ENCODE results near the gene ARL4C.

ARL4C gene

GRCh38 chr2:234481301-234481700 lies 15.6 kb downstream of the ARL4C start:
- Histone ChIP-seq H3K9ac (ENCODE audit: insufficient read length, low read depth) (no peak overlapping the region), H3K9me3 (ENCODE audit: insufficient read depth, low read length) (no peaks in the 10 kb centered on the region), H3K4me1 (ENCODE audit: insufficient read depth, insufficient read length) (no peaks in the 10 kb centered on the region), H3K36me3 (ENCODE audit: insufficient read depth, insufficient read length, low read length) (no peaks in the 10 kb centered on the region), H3K4me3 (ENCODE audit: insufficient read length, low read depth) (no peak overlapping the region), H3K27me3 (ENCODE audit: insufficient read depth, insufficient read length) (no peaks in the 10 kb centered on the region)
- no peak for DNase-seq (ENCODE audit: low read depth, low spot score)
- no peak for TF ChIP-seq ZNF274 (IDR thresholded peaks at IDR 0.05; ENCODE audit: low read depth, low read length)
- TF ChIP-seq SUZ12 (IDR thresholded peaks at IDR 0.05; ENCODE audit: extremely low read depth, insufficient read depth, insufficient read length), result no peak
- no peak for TF ChIP-seq YY1 (IDR thresholded peaks at IDR 0.05; ENCODE audit: insufficient read depth, insufficient read length)

- DNase-seq (ENCODE audit: low read depth, low spot score), result no peak
- H3K4me1 ChIP-seq (ENCODE audit: insufficient read depth, insufficient read length), result no peaks in the 10 kb centered on the region
- TF ChIP-seq YY1 (IDR thresholded peaks at IDR 0.05; ENCODE audit: insufficient read depth, insufficient read length), result no peak
- TF ChIP-seq ZNF274 (IDR thresholded peaks at IDR 0.05; ENCODE audit: low read depth, low read length), result no peak
- no peak for TF ChIP-seq SUZ12 (IDR thresholded peaks at IDR 0.05; ENCODE audit: extremely low read depth, insufficient read depth, insufficient read length)
- no peaks in the 10 kb centered on the region for H3K36me3 ChIP-seq (ENCODE audit: insufficient read depth, insufficient read length, low read length)
- H3K9me3 ChIP-seq (ENCODE audit: insufficient read depth, low read length), result no peaks in the 10 kb centered on the region
- H3K27me3 ChIP-seq (ENCODE audit: insufficient read depth, insufficient read length), result no peaks in the 10 kb centered on the region
- no peak overlapping the region for H3K9ac ChIP-seq (ENCODE audit: insufficient read length, low read depth)
- H3K4me3 ChIP-seq (ENCODE audit: insufficient read length, low read depth), result no peak overlapping the region
Observed at GRCh38 chr2:234480337-234480736, 16.5 kb downstream of the ARL4C start.

GRCh38 chr2:234479465-234479864 lies 17.4 kb downstream of the ARL4C start:
- no peaks in the 10 kb centered on the region for H3K36me3 ChIP-seq (ENCODE audit: insufficient read depth, insufficient read length, low read length)
- H3K9ac ChIP-seq (ENCODE audit: insufficient read length, low read depth), result no peak overlapping the region
- no peaks in the 10 kb centered on the region for H3K4me1 ChIP-seq (ENCODE audit: insufficient read depth, insufficient read length)
- TF ChIP-seq YY1 (IDR thresholded peaks at IDR 0.05; ENCODE audit: insufficient read depth, insufficient read length) (no peak), ZNF274 (IDR thresholded peaks at IDR 0.05; ENCODE audit: low read depth, low read length) (no peak)
- DNase-seq (ENCODE audit: low read depth, low spot score), result no peak
- H3K9me3 ChIP-seq (ENCODE audit: insufficient read depth, low read length), result no peaks in the 10 kb centered on the region
- H3K4me3 ChIP-seq (ENCODE audit: insufficient read length, low read depth), result no peak overlapping the region
- no peaks in the 10 kb centered on the region for H3K27me3 ChIP-seq (ENCODE audit: insufficient read depth, insufficient read length)

- no peak overlapping the region for H3K4me3 ChIP-seq (ENCODE audit: insufficient read length, low read depth)
- no peaks in the 10 kb centered on the region for H3K27me3 ChIP-seq (ENCODE audit: insufficient read depth, insufficient read length)
- H3K36me3 ChIP-seq (ENCODE audit: insufficient read depth, insufficient read length, low read length), result no peaks in the 10 kb centered on the region
- no peaks in the 10 kb centered on the region for H3K4me1 ChIP-seq (ENCODE audit: insufficient read depth, insufficient read length)
- DNase-seq (ENCODE audit: low read depth, low spot score), result no peak
- H3K9me3 ChIP-seq (ENCODE audit: insufficient read depth, low read length), result no peaks in the 10 kb centered on the region
- no peak overlapping the region for H3K9ac ChIP-seq (ENCODE audit: insufficient read length, low read depth)
- TF ChIP-seq ZNF274 (IDR thresholded peaks at IDR 0.05; ENCODE audit: low read depth, low read length), result no peak
- no peak for TF ChIP-seq YY1 (IDR thresholded peaks at IDR 0.05; ENCODE audit: insufficient read depth, insufficient read length)
- TF ChIP-seq SUZ12 (IDR thresholded peaks at IDR 0.05; ENCODE audit: extremely low read depth, insufficient read depth, insufficient read length), result no peak
Observed at GRCh38 chr2:234478121-234478858, 18.6 kb downstream of the ARL4C start.

- no peak overlapping the region for H3K9ac ChIP-seq (ENCODE audit: insufficient read length, low read depth)
- DNase-seq (ENCODE audit: low read depth, low spot score), result no peak
- H3K27me3 ChIP-seq (ENCODE audit: insufficient read depth, insufficient read length), result no peaks in the 10 kb centered on the region
- H3K36me3 ChIP-seq (ENCODE audit: insufficient read depth, insufficient read length, low read length), result no peaks in the 10 kb centered on the region
- TF ChIP-seq ZNF274 (IDR thresholded peaks at IDR 0.05; ENCODE audit: low read depth, low read length) (no peak), SUZ12 (IDR thresholded peaks at IDR 0.05; ENCODE audit: extremely low read depth, insufficient read depth, insufficient read length) (no peak), YY1 (IDR thresholded peaks at IDR 0.05; ENCODE audit: insufficient read depth, insufficient read length) (no peak)
- H3K9me3 ChIP-seq (ENCODE audit: insufficient read depth, low read length), result no peaks in the 10 kb centered on the region
- no peak overlapping the region for H3K4me3 ChIP-seq (ENCODE audit: insufficient read length, low read depth)
- no peaks in the 10 kb centered on the region for H3K4me1 ChIP-seq (ENCODE audit: insufficient read depth, insufficient read length)
Observed at GRCh38 chr2:234476766-234477165, 20.1 kb downstream of the ARL4C start.

- no peak for DNase-seq (ENCODE audit: low read depth, low spot score)
- no peaks in the 10 kb centered on the region for H3K36me3 ChIP-seq (ENCODE audit: insufficient read depth, insufficient read length, low read length)
- H3K27me3 ChIP-seq (ENCODE audit: insufficient read depth, insufficient read length), result no peaks in the 10 kb centered on the region
- no peak for TF ChIP-seq SUZ12 (IDR thresholded peaks at IDR 0.05; ENCODE audit: extremely low read depth, insufficient read depth, insufficient read length)
- H3K4me1 ChIP-seq (ENCODE audit: insufficient read depth, insufficient read length), result no peaks in the 10 kb centered on the region
- H3K9ac ChIP-seq (ENCODE audit: insufficient read length, low read depth), result no peak overlapping the region
- H3K4me3 ChIP-seq (ENCODE audit: insufficient read length, low read depth), result no peak overlapping the region
- H3K9me3 ChIP-seq (ENCODE audit: insufficient read depth, low read length), result no peaks in the 10 kb centered on the region
Observed at GRCh38 chr2:234474654-234475053, 22.2 kb downstream of the ARL4C start.

GRCh38 chr2:234472155-234472554 lies 24.7 kb downstream of the ARL4C start:
- TF ChIP-seq ZNF274 (IDR thresholded peaks at IDR 0.05; ENCODE audit: low read depth, low read length) (no peak), SUZ12 (IDR thresholded peaks at IDR 0.05; ENCODE audit: extremely low read depth, insufficient read depth, insufficient read length) (no peak), YY1 (IDR thresholded peaks at IDR 0.05; ENCODE audit: insufficient read depth, insufficient read length) (no peak)
- DNase-seq (ENCODE audit: low read depth, low spot score), result no peak
- Histone ChIP-seq H3K4me1 (ENCODE audit: insufficient read depth, insufficient read length) (no peaks in the 10 kb centered on the region), H3K27me3 (ENCODE audit: insufficient read depth, insufficient read length) (no peaks in the 10 kb centered on the region), H3K36me3 (ENCODE audit: insufficient read depth, insufficient read length, low read length) (no peaks in the 10 kb centered on the region), H3K9me3 (ENCODE audit: insufficient read depth, low read length) (peaks cover 5% of the 10 kb centered on the region; the same call in 1 of the 2 replicates), H3K9ac (ENCODE audit: insufficient read length, low read depth) (no peak overlapping the region), H3K4me3 (ENCODE audit: insufficient read length, low read depth) (no peak overlapping the region)
